GM19099 (cell line): ENCODE measurements around the gene MARCO.

Source experiments
- POLR2A ChIP-seq: IDR thresholded peaks from 3 replicates; pipeline ENCODE4 v1.6.1; 2011; ENCODE audit warnings: low read depth; ENCODE audit not compliant: insufficient read length; ENCODE audit errors: extremely low read depth

MARCO gene

GRCh38 chr2:118914721-118915453 lies 27.1 kb upstream of the MARCO start:
- TF ChIP-seq POLR2A = no peak

- TF ChIP-seq POLR2A = no peak
Observed at GRCh38 chr2:118918017-118918416, 24.0 kb upstream of the MARCO start.

GRCh38 chr2:118921646-118922045 lies 20.3 kb upstream of the MARCO start:
- no peak for TF ChIP-seq POLR2A

- TF ChIP-seq POLR2A = no peak
Observed at GRCh38 chr2:118922254-118922653, 19.7 kb upstream of the MARCO start.

- TF ChIP-seq POLR2A = no peak
Observed at GRCh38 chr2:118923371-118923770, 18.6 kb upstream of the MARCO start.

- no peak for TF ChIP-seq POLR2A
Observed at GRCh38 chr2:118925476-118925875, 16.5 kb upstream of the MARCO start.

GRCh38 chr2:118925981-118926380 lies 16.0 kb upstream of the MARCO start:
- TF ChIP-seq POLR2A = no peak

- no peak for TF ChIP-seq POLR2A
Observed at GRCh38 chr2:118929059-118929458, 12.9 kb upstream of the MARCO start.

GRCh38 chr2:118932949-118933348 lies 9.0 kb upstream of the MARCO start:
- TF ChIP-seq POLR2A = no peak

- TF ChIP-seq POLR2A = no peak
Observed at GRCh38 chr2:118936306-118936705, 5.7 kb upstream of the MARCO start.

GRCh38 chr2:118936936-118937335 lies 5.1 kb upstream of the MARCO start:
- TF ChIP-seq POLR2A = no peak

- no peak for TF ChIP-seq POLR2A
Observed at GRCh38 chr2:118937817-118938216, 4.2 kb upstream of the MARCO start.

GRCh38 chr2:118939994-118940393 lies 2.0 kb upstream of the MARCO start:
- TF ChIP-seq POLR2A = no peak

GRCh38 chr2:118940486-118941120 lies 1.4 kb upstream of the MARCO start:
- no peak for TF ChIP-seq POLR2A

- TF ChIP-seq POLR2A = no peak
Observed at GRCh38 chr2:118943286-118943685, 1.3 kb downstream of the MARCO start.

GRCh38 chr2:118945881-118946280 lies 3.9 kb downstream of the MARCO start:
- no peak for TF ChIP-seq POLR2A
